ENCODE data around the gene FCHSD1.

Gene FCHSD1

GRCh38 chr5:141650851-141651727 is at the start of gene FCHSD1:
Gene FCHSD1 (minus strand): TSS chr5:141651418. CDS start chr5:141651368, 50 bp downstream.
- peak; percentile 94 for ATAC-seq
- DNase-seq: peak; percentile 90

DNA sequence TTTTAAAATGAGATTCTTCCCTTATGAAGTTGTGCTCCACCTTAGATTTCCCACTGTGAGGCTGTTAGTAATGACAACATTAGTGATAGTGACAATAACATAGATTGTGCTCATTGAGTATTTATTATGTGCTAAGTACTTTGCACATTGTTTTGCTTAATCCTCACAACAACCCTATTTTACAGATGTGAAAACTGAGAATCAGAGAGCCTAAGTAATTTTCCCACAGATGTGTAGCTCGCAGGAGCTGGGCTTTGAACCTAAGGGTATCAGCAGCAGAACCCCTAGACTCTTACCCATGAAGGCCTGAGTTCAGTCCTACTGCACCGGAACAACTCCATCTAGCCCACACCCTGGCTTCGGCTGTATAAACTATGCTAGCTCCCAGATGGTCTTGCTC is 46.4 kb upstream of the FCHSD1 start:
- no peak for ATAC-seq
- DNase-seq: no peak

DNA sequence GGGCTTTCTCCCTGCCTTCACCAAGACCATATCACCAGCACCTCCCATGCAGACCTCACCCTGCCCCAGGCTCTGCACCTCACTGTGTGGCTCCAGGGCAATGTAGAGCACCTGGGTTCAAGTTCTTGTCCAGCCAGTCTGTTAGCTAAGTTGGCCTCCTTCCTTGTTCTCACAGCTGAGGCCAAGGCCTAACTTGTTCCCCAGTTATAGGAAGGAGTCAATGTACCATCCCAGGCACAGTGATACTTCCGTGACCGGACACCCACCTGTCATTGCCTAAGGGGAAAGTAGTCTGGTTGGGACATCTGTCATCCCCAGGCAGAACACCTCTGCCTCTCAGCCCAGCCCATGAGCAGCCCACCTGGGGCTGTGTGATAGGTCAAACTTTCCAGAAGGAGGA is 45.2 kb upstream of the FCHSD1 start:
- DNase-seq (no peak), ATAC-seq (no peak)

GRCh38 chr5:141695627-141696215 is 44.5 kb upstream of the FCHSD1 start:
- ATAC-seq: no peak
- DNase-seq: no peak

- ATAC-seq (no peak), DNase-seq (no peak)
Measured at GRCh38 chr5:141694479-141694878, 43.3 kb upstream of the FCHSD1 start.

DNA sequence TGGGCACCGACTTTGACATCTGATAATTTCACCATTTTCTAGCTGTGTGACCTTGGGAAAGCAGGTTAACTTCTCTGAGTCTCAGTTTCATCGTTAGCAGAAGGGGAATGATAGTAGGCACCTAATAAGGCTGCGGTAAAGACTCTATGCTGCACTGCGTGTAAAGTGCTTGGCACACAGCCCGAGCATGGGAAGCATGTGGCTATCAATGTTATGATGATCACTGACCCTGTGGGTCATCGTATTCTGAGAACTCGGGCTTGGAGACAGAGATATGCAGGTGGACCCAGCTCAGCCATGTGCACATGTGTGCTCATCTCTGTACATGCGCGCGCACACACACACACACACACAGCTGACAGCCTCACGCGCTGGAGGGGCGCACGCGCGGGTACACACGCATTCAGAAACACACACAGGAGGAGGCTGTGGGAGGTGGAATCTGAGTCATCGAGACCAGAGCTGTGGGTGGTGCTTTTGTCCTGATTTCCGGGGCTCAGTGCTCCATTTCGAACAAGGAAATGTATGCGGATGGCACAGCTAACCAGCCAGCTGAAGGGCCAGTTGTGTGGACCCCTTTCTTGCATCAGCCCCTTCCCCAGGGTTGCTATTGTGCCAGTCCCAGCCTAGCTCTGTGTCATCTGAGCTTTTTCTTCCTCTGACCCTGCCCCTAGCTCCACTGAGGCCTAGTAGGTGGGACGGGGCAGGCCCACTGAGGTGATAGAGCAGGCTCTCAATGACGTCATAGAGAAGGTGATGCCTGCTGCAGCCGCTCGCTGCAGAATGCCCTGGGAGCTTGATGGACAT is 41.9 kb upstream of the FCHSD1 start:
- ATAC-seq (peak; percentile 80), DNase-seq (peak; percentile 69)

- DNase-seq (no peak), ATAC-seq (no peak)
Measured at GRCh38 chr5:141692533-141692888, 41.3 kb upstream of the FCHSD1 start.

GRCh38 chr5:141691867-141692532 is 40.8 kb upstream of the FCHSD1 start:
- DNase-seq (peak; percentile 90), ATAC-seq (peak; percentile 74)

GRCh38 chr5:141691286-141691866 is 40.2 kb upstream of the FCHSD1 start:
- no peak for DNase-seq
- ATAC-seq: no peak

DNA sequence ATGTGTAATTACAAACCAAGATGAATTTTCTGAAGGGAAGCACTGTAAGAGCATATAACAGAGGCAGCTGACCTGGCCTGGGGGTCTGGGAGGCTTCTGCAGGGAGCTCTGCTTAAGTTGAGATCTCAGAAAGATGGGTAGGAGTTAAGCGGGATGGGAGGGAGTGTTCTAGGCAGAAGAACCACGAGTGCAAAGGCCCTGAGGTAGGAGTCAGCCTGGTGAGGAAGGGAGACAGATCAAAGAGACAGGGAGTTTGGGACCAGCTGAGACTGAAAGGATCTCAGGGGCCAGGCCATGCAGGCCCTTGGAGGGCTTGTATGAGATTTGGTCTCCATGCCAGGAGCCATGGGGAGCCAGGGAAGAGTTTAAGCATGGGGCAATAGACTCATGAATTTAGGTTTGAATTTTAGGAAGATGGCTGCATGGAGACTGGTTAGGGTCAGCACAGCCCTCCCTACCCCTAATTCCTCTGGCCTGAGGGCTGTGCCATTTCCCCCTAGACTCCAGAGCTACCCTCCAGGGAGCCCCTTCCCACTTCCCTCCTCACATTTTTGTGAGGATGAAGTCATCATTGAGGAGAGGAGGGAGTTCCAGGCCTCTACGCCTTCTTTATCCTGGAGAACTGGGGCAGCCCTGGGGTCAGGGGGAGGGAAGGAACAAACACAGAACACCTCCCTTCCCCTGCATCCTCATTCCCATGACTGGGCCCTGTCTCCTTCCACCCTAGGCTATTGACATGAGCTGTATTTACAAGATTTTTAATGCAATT is 35.6 kb upstream of the FCHSD1 start:
- no peak for DNase-seq
- no peak for ATAC-seq

DNA sequence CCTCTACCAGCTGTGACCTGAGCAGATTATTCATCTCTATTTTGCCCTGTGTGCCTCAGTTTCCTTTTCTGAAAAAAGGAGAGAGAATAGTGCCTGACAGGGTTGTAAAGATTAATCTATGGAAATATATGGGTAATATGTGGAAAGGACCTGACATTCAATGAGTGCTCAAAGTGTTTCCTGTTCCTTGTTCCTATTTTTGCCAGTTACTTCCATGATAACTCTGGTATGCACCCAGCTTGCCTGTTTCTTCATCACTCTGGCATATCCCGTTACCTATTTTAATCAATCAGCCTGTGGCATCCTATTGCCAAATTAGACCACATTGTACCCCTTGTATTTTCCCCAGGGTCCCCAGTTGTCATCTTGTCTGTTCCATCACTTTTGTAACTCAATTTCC is 34.4 kb upstream of the FCHSD1 start:
- ATAC-seq (no peak), DNase-seq (no peak)

DNA sequence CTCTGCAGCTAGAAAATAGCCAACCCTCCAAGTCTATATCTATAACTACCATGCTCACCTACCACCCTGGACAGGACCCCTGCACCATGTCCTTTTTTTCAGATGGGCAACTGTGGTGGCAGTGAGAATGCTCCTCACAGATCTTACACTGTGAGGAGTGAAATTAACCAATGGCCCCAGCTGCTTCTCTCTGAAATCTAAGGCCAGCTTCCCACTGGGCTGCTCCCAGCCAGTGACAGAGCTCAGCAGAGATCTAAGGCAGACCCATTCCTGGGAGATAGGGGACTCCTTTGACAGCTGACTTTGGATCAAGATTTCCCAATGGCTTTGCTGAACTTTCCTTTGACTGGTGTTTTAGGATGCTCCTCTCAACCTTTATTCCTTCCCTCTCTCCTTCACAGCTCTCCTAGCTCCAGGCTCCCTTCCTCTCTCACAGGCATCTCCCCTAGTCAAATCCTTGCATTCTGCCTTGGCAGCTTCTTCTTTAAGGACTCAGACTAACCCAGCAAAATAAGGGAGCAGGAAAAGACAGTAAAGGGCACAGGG is 32.5 kb upstream of the FCHSD1 start:
- DNase-seq (no peak), ATAC-seq (no peak)

DNA sequence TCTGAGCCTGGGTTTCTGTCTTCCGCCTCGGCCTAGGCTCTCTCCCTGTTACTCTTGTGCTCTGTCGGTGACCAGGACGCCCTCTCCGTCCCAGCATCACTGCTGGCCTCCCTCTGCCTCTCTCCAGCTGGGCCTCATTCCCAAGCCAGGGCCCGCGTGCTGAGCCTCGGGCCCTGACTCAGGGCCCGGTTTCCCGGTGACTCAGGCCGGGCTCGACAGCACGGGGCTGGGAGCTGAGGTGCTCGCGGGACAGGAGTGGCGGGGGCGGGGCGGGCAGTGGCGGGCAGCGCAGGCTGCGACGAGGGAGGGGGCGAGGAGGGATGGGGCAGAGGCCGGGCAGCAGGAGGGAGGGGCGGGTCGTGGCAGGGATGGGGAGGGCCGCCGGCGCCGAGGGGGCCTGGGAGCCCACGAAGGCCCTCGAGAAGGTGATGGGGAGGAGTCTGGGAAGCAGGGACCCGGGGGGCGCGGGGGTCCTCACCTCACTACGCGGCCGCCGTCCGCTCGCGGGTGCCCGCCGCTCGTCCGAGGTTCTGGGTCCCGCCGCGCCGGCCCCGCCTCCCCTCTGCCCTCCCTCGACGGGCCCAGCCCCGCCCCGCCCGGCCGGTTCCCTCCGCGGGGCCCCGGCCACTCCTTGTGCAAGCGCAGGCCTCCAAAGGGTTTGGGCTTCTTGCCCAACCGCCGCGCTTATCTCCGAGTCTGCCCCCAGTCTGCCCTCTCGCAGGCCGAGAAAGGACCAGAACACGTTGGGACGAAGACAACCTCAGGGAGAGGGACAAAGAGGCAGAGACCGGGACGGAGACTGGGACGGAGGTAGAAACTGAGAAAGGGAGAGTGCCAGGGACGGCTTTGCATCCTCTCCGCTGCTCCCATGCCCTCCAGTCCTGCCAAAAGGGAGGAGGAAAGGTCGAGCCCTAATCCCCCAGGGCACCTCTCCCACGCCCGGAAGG is 30.8 kb upstream of the FCHSD1 start, which contains the start of gene ARAP3:
Gene ARAP3, minus strand, starts transcription at position 536 of the 947 bp plus-strand sequence. CDS start 1,744 bp downstream, outside the sequence.
- ATAC-seq (peak; percentile 70), DNase-seq (peak; percentile 68)

- no peak for ATAC-seq
- DNase-seq: no peak
Measured at GRCh38 chr5:141681295-141681694, 30.1 kb upstream of the FCHSD1 start.

DNA sequence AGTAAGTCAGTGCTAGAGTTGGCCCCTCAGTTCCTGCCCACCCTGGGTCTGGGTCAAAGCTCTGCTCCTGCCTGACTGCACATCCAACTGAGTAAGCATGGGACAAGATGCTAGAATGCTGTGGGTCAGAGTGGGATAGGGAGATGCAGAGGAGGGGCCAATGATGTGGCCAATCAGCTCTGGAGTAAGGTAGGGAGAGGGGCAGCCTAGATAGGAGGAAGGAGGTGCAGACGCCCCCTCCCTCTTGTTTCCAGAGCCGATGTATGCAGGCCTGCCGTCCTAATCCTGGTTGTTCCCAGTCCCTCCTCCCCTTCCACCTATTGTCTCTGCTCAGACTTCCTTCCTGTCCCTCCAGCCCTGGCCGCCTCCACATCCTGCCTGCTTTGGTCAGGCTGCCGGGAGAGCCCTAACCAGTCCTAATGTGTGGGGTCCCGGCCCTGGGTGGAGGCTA is 29.6 kb upstream of the FCHSD1 start:
- DNase-seq: no peak

DNA sequence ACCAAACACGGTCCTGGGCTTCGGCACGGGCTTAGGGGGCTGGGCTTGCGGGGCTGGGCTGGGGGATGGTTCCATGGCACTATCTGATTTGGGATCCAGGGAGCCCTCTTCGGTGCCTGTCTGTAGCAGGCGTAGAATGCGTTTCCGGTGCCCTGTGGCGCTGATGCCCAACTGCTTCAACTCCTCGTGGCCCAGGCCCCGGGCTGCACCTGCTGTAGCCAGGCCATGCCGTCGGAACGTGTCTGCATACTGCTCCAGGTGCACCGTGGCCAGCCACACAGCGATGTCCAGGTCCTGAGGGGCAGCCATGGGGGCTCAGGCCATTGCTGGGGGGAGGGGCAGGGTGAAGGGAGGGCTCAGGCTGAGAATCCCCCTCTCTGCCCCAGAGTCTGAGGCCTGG is 29.0 kb upstream of the FCHSD1 start:
- DNase-seq (no peak), ATAC-seq (no peak)

More for the DNA sequence above, 29.6 kb upstream of the FCHSD1 start:
- no peak for ATAC-seq

DNA sequence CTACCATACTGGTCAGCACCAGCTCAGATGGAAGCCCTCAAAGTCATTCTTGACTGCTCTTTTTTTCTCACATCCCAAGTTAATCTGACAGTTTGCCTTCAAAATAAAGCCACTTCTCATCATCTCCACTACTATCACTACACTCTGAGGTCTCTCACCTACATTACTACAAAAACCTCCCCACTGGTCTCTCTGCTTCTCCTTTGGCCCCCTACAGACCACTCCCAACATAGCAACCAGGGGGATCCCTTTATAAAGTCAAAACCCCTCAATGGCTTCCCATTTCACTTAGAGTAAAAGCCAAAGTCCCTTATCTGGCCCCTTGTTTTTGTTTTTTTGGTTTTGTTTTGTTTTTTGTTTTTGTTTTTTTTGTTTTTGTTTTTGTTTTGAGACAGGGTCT is 26.2 kb upstream of the FCHSD1 start:
- no peak for ATAC-seq
- no peak for DNase-seq

DNA sequence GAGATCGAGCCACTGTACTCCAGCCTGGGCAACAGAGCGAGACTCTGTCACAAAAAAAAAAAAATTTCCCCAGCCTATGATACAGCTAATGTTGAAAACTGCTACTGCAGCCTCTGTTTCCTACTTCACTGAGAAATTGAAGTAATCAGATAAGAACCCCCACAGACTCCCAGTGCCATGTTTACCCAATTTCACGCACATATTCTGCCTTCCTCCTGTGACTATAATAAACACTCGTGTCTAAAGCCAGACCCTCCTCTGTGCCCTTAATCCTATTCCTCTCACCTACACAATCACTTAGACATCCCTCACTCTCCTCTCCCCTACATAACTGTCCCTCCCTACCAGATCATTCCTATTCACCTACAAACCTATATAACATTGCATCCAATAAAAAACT is 24.5 kb upstream of the FCHSD1 start:
- DNase-seq (no peak), ATAC-seq (no peak)

DNA sequence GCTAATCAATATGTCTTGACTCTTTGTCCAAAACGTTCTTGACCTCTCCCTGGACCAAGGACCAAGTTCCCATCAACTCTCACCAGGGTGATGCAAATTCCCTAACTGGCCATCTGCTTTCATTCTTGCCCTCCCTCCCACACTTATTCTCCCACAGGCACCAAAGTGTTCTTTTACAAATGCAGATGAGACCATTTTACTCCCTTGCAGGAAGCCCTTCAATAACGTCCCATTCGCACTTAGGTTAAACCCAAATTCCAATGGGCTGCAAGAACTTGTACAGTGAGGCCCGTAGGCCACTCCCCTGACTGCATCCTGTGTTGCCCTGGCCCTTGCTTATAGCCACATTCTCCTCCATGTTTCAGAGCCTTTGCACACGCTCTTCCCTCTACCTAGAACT is 23.5 kb upstream of the FCHSD1 start:
- no peak for DNase-seq
- no peak for ATAC-seq

Data from stimulated activated naive CD8-positive, alpha-beta T cell treated with anti-CD3 and anti-CD28 coated beads, Interleukin-15, Interleukin-2, amounts not matched to agents 100 U/mL and 50 U/mL, for 24 hours (primary cell).